HG02798 (cell line): ENCODE results near the gene DNAJA2.

Source experiments
- ATAC-seq: cut with Tn5 transposase; IDR thresholded peaks from one replicate; pipeline ENCODE4 v1.9.1; 2021; ENCODE audit warnings: mild to moderate bottlenecking; ENCODE audit not compliant: unreplicated experiment, poor library complexity

DNAJA2 gene

GRCh38 chr16:46906360-46907060 lies 67.0 kb downstream of the DNAJA2 start:
- no peak for ATAC-seq
